Suprapubic skin (tissue), 4 donors: ENCODE results near the gene POC1B.

Experiments
- CTCF ChIP-seq, 2 donors: fragments of 200-600 bp in 1 of 2; fragments of 450-650 bp in 1 of 2; sonication (generic) in 1 of 2; IDR thresholded peaks; one replicate each; pipeline ENCODE4 v1.5.1; 2016 to 2019; ENCODE audit warnings: antibody characterized with exemption in 2 of 2, mild to moderate bottlenecking in 1 of 2, moderate library complexity in 1 of 2
- EP300 ChIP-seq: sonication (generic); formaldehyde crosslinking; IDR thresholded peaks from one replicate; pipeline ENCODE4 v1.6.1; 2017; ENCODE audit warnings: antibody characterized with exemption
- POLR2AphosphoS5 ChIP-seq, 3 donors: sonication (generic); formaldehyde crosslinking; IDR thresholded peaks; one replicate each; pipeline ENCODE4 v1.6.1; 2017; ENCODE audit warnings: antibody characterized with exemption in 3 of 3

GRCh38 chr12:89417246-89417977 is 108.4 kb downstream of the POC1B start:
- TF ChIP-seq CTCF (IDR thresholded peaks at IDR 0.05) = no peak
- TF ChIP-seq EP300 = no peak
- TF ChIP-seq POLR2AphosphoS5 (IDR thresholded peaks at IDR 0.05) = no peak
